Measurements from ENCODE around the gene CKMT2.

The CKMT2 gene

GRCh38 chr5:81251922-81252321, 18.8 kb downstream of the CKMT2 start:
- no peak for DNase-seq (ENCODE audit: low read depth in 1 of 2, low spot score in 1 of 2)
- Histone ChIP-seq H3K4me3 (replicated peaks; ENCODE audit: insufficient read depth, low read length) (no peak overlapping the region), H3K27ac (replicated peaks) (no peak overlapping the region), H3K27me3 (ENCODE audit: insufficient read depth, poor library complexity, severe bottlenecking) (no peaks in the 10 kb centered on the region)
- TF ChIP-seq, protein P1, sequence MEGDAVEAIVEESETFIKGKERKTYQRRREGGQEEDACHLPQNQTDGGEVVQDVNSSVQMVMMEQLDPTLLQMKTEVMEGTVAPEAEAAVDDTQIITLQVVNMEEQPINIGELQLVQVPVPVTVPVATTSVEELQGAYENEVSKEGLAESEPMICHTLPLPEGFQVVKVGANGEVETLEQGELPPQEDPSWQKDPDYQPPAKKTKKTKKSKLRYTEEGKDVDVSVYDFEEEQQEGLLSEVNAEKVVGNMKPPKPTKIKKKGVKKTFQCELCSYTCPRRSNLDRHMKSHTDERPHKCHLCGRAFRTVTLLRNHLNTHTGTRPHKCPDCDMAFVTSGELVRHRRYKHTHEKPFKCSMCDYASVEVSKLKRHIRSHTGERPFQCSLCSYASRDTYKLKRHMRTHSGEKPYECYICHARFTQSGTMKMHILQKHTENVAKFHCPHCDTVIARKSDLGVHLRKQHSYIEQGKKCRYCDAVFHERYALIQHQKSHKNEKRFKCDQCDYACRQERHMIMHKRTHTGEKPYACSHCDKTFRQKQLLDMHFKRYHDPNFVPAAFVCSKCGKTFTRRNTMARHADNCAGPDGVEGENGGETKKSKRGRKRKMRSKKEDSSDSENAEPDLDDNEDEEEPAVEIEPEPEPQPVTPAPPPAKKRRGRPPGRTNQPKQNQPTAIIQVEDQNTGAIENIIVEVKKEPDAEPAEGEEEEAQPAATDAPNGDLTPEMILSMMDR (IDR thresholded peaks at IDR 0.05; ENCODE audit: insufficient read depth, low read length): no peak
- TF ChIP-seq GABPA (IDR thresholded peaks at IDR 0.05; ENCODE audit: low read depth) (no peak), POLR2AphosphoS5 (IDR thresholded peaks at IDR 0.05; ENCODE audit: low read depth) (no peak), REST (IDR thresholded peaks at IDR 0.05; ENCODE audit: insufficient replicate concordance, low read depth) (no peak), SPI1 (IDR thresholded peaks at IDR 0.05; ENCODE audit: borderline replicate concordance, low read depth) (no peak)

GRCh38 chr5:81252904-81253303, 19.8 kb downstream of the CKMT2 start:
- TF ChIP-seq POLR2AphosphoS5 (IDR thresholded peaks at IDR 0.05; ENCODE audit: low read depth) (no peak), GABPA (IDR thresholded peaks at IDR 0.05; ENCODE audit: low read depth) (no peak), REST (IDR thresholded peaks at IDR 0.05; ENCODE audit: insufficient replicate concordance, low read depth) (no peak)
- TF ChIP-seq, protein P1 (IDR thresholded peaks at IDR 0.05; ENCODE audit: insufficient read depth, low read length): no peak
- DNase-seq (ENCODE audit: low read depth in 1 of 2, low spot score in 1 of 2): no peak
- Histone ChIP-seq H3K27me3 (ENCODE audit: insufficient read depth, poor library complexity, severe bottlenecking) (no peaks in the 10 kb centered on the region), H3K27ac (replicated peaks) (no peak overlapping the region), H3K4me3 (replicated peaks; ENCODE audit: insufficient read depth, low read length) (no peak overlapping the region)

DNA sequence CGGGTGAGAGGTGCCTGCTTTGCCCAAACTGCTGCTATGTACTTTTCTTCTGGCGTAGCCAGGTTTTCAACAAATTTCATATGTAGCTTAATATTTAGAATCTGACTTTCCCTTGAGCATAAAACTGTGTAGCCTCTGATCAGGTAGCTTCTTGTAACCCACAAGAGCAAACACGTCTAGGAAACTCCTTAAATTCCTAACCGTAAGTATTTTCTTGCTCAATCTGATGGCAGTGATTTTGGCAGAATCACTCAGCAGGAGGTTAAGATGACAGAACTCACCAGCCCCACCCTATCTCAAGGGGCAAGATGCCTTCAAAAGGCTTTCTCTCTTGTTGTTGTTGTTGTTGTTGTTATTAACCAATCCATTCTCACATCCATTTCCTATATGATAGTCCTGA, 20.8 kb downstream of the CKMT2 start:
- DNase-seq (ENCODE audit: low read depth in 1 of 2, low spot score in 1 of 2): no peak
- TF ChIP-seq, protein P1 (IDR thresholded peaks at IDR 0.05; ENCODE audit: insufficient read depth, low read length): no peak
- TF ChIP-seq POLR2AphosphoS5 (IDR thresholded peaks at IDR 0.05; ENCODE audit: low read depth) (no peak), SPI1 (IDR thresholded peaks at IDR 0.05; ENCODE audit: borderline replicate concordance, low read depth) (no peak), REST (IDR thresholded peaks at IDR 0.05; ENCODE audit: insufficient replicate concordance, low read depth) (no peak), GABPA (IDR thresholded peaks at IDR 0.05; ENCODE audit: low read depth) (no peak)
- no peak overlapping the region for H3K4me3 ChIP-seq (replicated peaks; ENCODE audit: insufficient read depth, low read length)
- H3K27me3 ChIP-seq (ENCODE audit: insufficient read depth, poor library complexity, severe bottlenecking): no peaks in the 10 kb centered on the region
- H3K27ac ChIP-seq (replicated peaks): no peak overlapping the region

Data from HL-60 (cell line).